NCI-H187 (cell line): ENCODE results near the gene SKOR2.
A peak's percentile ranks its signal among the peaks of the same experiment; 100 is the strongest.
"Not testable (repeated sequence)": the region's sequence is repeated elsewhere in the genome, so short reads cannot be mapped to it uniquely, and the experiment has no call there.

Experiments
- DNase-seq, 2 experiments: peaks; one replicate each; lab custom pipeline; 2025; lab: John Stamatoyannopoulos, UW

SKOR2 gene

GRCh38 chr18:47203626-47204464 is 47.6 kb downstream of the SKOR2 start:
- no peak for DNase-seq

GRCh38 chr18:47195961-47196360 is 55.5 kb downstream of the SKOR2 start:
- DNase-seq = not testable (repeated sequence)

- no peak for DNase-seq
Measured at GRCh38 chr18:47191961-47192360, 59.5 kb downstream of the SKOR2 start.

- DNase-seq = no peak
Measured at GRCh38 chr18:47187721-47188120, 63.7 kb downstream of the SKOR2 start.

GRCh38 chr18:47184419-47185050 is 66.9 kb downstream of the SKOR2 start:
- peak; percentile 1 to 5 for DNase-seq

GRCh38 chr18:47182156-47182555 is 69.3 kb downstream of the SKOR2 start:
- DNase-seq = not testable (repeated sequence)

GRCh38 chr18:47180765-47181164 is 70.7 kb downstream of the SKOR2 start:
- no peak for DNase-seq

GRCh38 chr18:47179520-47179919 is 71.9 kb downstream of the SKOR2 start:
- DNase-seq = peak; percentile 9 to 33

- DNase-seq = peak; percentile 34 to 64
Measured at GRCh38 chr18:47175898-47176575, 75.4 kb downstream of the SKOR2 start, which contains the start of gene IER3IP1. TSS of gene IER3IP1 (minus strand) at chr18:47176364. CDS start at chr18:47176277, 87 bp downstream.

GRCh38 chr18:47175283-47175897 is 76.1 kb downstream of the SKOR2 start:
- no peak for DNase-seq

- DNase-seq = no peak
Measured at GRCh38 chr18:47174545-47175116, 76.8 kb downstream of the SKOR2 start.

GRCh38 chr18:47172476-47172875 is 79.0 kb downstream of the SKOR2 start:
- DNase-seq = no peak

GRCh38 chr18:47168913-47169312 is 82.5 kb downstream of the SKOR2 start:
- DNase-seq = no peak

- no peak for DNase-seq
Measured at GRCh38 chr18:47168509-47168908, 83.0 kb downstream of the SKOR2 start.

- no peak for DNase-seq
Measured at GRCh38 chr18:47166294-47166693, 85.2 kb downstream of the SKOR2 start.

GRCh38 chr18:47163241-47163640 is 88.2 kb downstream of the SKOR2 start:
- DNase-seq = no peak

GRCh38 chr18:47160256-47160655 is 91.2 kb downstream of the SKOR2 start:
- DNase-seq = no peak

GRCh38 chr18:47158404-47158803 is 93.1 kb downstream of the SKOR2 start:
- not testable (repeated sequence) for DNase-seq
